ENCODE results near the gene GLG1.

The GLG1 gene

DNA sequence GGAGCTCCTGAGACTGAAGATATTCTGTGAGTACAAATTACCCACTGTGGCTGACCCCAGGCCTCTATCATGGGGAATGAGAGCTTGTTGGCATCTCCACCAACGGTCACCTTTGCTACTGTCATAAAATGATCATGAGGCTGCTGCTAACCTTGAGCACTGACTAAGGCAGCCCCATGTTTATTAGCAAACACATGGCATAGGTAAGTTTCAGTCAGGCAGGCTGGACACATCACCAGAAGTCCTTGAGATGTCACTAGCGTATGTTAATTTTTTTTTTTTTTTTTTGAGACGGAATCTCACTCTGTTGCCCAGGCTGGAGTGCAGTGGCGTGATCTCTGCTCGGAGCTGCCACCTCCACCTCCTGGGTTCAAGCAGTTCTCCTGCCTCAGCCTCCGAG is 1.5 kb upstream of the GLG1 start:
- no peak for DNase-seq

- DNase-seq, result no peak
Observed at GRCh38 chr16:74607962-74608356, 1.0 kb upstream of the GLG1 start.

- DNase-seq, result no peak
Observed at GRCh38 chr16:74607310-74607961, 522 bp upstream of the GLG1 start.

GRCh38 chr16:74605746-74606520 is 981 bp downstream of the GLG1 start:
- no peak for DNase-seq

- DNase-seq, result no peak
Observed at GRCh38 chr16:74605332-74605731, 1.6 kb downstream of the GLG1 start.

GRCh38 chr16:74603848-74604247 is 3.1 kb downstream of the GLG1 start:
- DNase-seq, result no peak

DNA sequence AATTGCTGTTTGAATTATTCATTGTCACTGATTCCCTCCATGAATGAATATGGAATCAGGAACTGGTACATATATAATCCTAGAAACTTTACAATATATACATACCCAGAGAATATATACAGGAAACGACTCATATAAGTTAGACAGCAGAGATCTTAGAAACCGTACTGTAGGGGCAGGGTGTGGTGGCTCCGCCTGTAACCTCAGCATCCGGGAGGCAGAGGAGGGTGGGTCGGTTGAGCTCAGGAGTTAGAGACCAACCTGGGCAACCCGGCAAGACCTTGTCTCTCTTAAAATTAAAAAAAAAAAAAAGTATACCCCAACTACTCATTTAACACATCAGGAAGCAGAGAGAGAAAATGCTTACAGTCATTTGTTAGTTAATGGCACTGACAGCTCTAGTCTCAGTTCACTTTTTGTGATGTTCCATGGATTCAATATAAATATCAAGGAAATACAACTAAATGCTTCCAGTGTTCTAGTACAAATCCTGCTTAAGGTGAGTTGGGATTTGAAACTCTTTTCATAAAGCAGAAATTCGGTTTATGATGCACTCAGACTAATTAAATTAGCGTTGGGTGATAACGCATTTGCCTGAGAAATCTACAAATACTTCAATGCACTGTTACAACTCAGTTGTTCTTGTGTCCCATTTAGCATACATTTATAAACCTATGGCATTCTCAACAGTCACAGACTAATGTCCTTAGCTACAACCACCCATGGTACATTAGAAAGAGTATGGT is 5.6 kb downstream of the GLG1 start:
- no peak for DNase-seq

GRCh38 chr16:74596586-74596985 is 10.3 kb downstream of the GLG1 start:
- DNase-seq, result no peak

DNA sequence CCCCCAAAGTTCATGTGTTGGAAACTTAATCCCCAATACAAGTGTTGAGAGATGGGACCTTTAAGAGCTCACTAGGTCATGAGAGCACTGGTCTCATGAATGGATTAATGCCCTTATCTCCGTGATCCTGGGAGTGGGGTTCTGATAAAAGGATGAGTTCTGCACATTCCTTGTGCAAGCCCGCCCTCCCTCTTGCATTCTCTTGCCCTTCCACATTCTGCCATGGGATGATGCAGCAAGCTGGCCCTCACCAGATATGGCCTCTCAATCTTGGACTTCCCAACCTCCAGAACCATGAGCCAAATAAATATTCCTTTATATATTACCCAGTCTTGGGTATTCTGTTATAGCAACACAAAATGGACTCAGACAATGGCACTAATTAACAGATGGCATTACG is 14.1 kb downstream of the GLG1 start:
- DNase-seq, result no peak

- no peak for DNase-seq
Observed at GRCh38 chr16:74591876-74592650, 14.9 kb downstream of the GLG1 start.

- DNase-seq, result no peak
Observed at GRCh38 chr16:74586948-74587347, 20.0 kb downstream of the GLG1 start.

GRCh38 chr16:74585846-74586443 is 21.0 kb downstream of the GLG1 start:
- no peak for DNase-seq

DNA sequence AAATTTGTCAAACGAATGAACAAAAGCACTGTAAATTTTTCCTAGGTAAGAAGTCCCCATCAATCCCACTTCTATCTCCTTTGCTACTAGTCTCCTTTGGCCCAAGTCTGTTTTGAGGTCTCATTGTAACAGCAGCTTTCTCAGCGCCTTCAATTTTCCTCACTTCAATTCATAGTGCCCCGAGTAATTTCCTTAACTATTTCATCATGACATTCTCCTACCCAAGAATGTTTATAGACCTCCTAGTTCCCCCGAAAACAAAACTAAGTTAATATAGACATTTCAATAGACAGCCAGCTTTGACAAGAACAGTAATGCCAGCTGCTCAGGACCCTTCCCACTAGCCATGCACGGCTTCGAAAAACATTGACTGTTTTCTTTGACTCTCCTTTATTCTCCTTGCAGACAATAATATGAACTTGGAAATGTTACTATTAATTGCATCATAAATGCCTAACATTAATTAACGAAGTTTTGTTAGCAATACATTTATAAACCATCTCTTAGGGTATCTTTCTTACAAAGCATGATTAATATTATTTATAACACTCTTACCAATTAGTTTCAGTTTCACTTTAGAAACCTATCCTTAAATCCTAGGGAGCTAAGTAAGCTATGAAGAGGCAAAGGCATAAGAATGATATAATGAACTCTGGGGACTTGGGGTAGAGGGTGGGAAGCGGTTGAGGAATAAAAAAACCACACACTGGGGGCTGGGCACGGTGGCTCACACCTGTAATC is 22.8 kb downstream of the GLG1 start:
- no peak for DNase-seq

DNA sequence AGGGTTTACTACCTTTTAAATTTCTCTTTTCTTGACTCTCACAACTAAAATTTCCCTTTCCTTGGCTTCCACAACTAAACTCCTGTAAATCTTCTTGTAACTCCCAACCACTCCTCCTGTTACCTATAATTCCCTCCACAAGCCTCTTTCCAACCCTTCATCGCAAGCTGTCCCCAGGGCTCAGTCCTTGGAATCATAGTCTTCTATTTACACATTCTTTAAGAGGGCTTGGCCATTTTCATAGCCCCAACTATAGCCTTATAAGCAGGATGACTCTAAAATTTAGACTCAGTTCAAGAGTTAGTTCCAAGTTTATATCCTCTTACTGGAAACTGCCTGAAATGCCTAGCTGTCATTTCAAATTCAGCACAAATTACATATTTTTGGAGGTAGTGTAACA is 23.9 kb downstream of the GLG1 start:
- DNase-seq, result no peak

- no peak for DNase-seq
Observed at GRCh38 chr16:74580833-74581232, 26.1 kb downstream of the GLG1 start.

- no peak for DNase-seq
Observed at GRCh38 chr16:74578838-74579237, 28.1 kb downstream of the GLG1 start.

- no peak for DNase-seq
Observed at GRCh38 chr16:74578433-74578832, 28.5 kb downstream of the GLG1 start.

- no peak for DNase-seq
Observed at GRCh38 chr16:74577882-74578366, 29.0 kb downstream of the GLG1 start.

DNA sequence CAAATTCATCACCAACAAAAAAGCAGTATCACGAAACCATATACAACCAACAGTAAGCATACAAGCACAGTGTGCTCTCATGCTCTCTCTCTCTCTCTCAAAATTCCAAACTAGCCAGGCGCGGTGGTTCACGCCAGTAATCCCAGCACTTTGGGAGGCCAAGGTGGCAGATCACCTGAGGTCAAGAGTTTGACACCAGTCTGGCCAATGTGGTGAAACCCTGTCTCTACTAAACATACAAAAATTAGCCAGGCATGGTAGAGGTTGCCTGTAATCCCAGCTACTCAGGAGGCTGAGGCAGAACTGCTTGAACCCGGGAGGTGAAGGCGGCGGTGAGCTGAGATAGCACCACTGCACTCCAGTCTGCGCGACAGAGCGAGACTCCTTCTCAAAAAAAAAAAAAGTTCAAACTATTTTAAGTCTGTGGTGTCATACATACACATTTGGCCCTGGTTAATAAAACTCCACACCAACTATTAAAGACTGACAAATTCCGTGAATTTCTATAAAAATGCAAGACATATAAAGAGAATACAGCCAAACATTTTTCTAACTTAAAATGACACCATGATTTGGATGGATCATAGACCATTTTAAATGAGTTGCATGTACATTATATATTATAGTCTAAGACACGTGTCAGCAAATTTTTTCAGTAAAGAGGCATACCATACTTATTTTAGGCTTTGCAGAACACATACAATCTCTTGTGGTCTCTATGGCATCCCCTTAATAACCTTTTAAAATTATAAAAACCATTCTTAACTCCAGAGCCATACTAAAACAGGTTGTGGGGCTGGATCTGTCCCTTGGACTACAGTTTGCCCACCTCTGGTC is 30.9 kb downstream of the GLG1 start:
- no peak for DNase-seq

- no peak for DNase-seq
Observed at GRCh38 chr16:74575175-74575806, 31.6 kb downstream of the GLG1 start.

Data from GF-D8 (cell line).